GM23338 (cell line): ENCODE data around the gene SHOC1. TPM values are rescaled to one million over a fixed set of nuclear protein-coding genes. Genes with fewer than 3 reads are reported as not detected.

ENCODE experiments used
- ATAC-seq: fragments of 200-7000 bp; cut with Tn5 transposase; 3 replicates; pipeline ENCODE4 v1.9.1; 2020
- DNase-seq: peaks from one replicate; pipeline ENCODE4 v3.0.0-alpha.2; 2015; ENCODE audit warnings: low spot score
- H2AFZ ChIP-seq: fragments of 200-600 bp; sonication (generic); 2 replicates; pipeline ENCODE4 v1.8.0; 2016; ENCODE audit warnings: antibody characterized with exemption, mild to moderate bottlenecking, moderate library complexity
- H3F3A ChIP-seq: fragments of 200-600 bp; sonication (generic); replicated peaks from 2 replicates; pipeline ENCODE4 v1.8.0; 2017; ENCODE audit warnings: antibody characterized with exemption, mixed run types, low read depth
- H3K27ac ChIP-seq: fragments of 200-600 bp; sonication (generic); 2 replicates; pipeline ENCODE4 v1.6.1; 2016; ENCODE audit warnings: low read depth
- H3K27me3 ChIP-seq: fragments of 200-600 bp; sonication (generic); 2 replicates; pipeline ENCODE4 v1.8.0; 2016; ENCODE audit warnings: mild to moderate bottlenecking, mixed run types, moderate library complexity; ENCODE audit not compliant: insufficient read depth
- H3K36me3 ChIP-seq: fragments of 200-600 bp; sonication (generic); 2 replicates; pipeline ENCODE4 v1.8.0; 2016; ENCODE audit warnings: mild to moderate bottlenecking; ENCODE audit not compliant: insufficient read depth
- H3K4me1 ChIP-seq: fragments of 200-600 bp; sonication (generic); 2 replicates; pipeline ENCODE4 v1.8.0; 2016; ENCODE audit warnings: mild to moderate bottlenecking, moderate library complexity; ENCODE audit not compliant: insufficient read depth
- H3K4me2 ChIP-seq: fragments of 200-600 bp; sonication (generic); 2 replicates; pipeline ENCODE4 v1.7.1; 2017; ENCODE audit warnings: mixed run types
- H3K4me3 ChIP-seq: fragments of 200-600 bp; sonication (generic); 2 replicates; pipeline ENCODE4 v1.6.1; 2016; ENCODE audit warnings: mixed run types
- H3K79me2 ChIP-seq: fragments of 200-600 bp; sonication (generic); replicated peaks from 2 replicates; pipeline ENCODE4 v1.8.0; 2017; ENCODE audit warnings: mild to moderate bottlenecking; ENCODE audit not compliant: insufficient read depth
- H3K9me2 ChIP-seq: fragments of 200-600 bp; sonication (generic); 2 replicates; pipeline ENCODE4 v1.8.0; 2017; ENCODE audit not compliant: insufficient read depth
- H4K20me1 ChIP-seq: fragments of 200-600 bp; sonication (generic); replicated peaks from 2 replicates; pipeline ENCODE4 v1.8.0; 2017; ENCODE audit warnings: mild to moderate bottlenecking; ENCODE audit not compliant: insufficient read depth
- H3K27ac Mint-ChIP-seq: 2 replicates; pipeline ENCODE4 v1.8.0; 2020; ENCODE audit warnings: inconsistent platforms, mild to moderate bottlenecking, moderate library complexity, mixed read lengths
- H3K27me3 Mint-ChIP-seq: 3 replicates; pipeline ENCODE4 v1.8.0; 2022; ENCODE audit warnings: low read depth, mild to moderate bottlenecking, moderate library complexity, mixed read lengths, inconsistent platforms; ENCODE audit not compliant: insufficient read depth, poor library complexity
- H3K36me3 Mint-ChIP-seq: 3 replicates; pipeline ENCODE4 v1.8.0; 2021; ENCODE audit warnings: low read depth, mild to moderate bottlenecking, inconsistent platforms, moderate library complexity, mixed read lengths
- H3K4me1 Mint-ChIP-seq: 3 replicates; pipeline ENCODE4 v1.8.0; 2020; ENCODE audit warnings: mild to moderate bottlenecking, inconsistent platforms, mixed read lengths
- H3K4me3 Mint-ChIP-seq: 3 replicates; pipeline ENCODE4 v1.8.0; 2021; ENCODE audit warnings: moderate library complexity, mild to moderate bottlenecking, inconsistent platforms, mixed read lengths
- H3K9me3 Mint-ChIP-seq: 3 replicates; pipeline ENCODE4 v1.8.0; 2020; ENCODE audit warnings: moderate library complexity, mild to moderate bottlenecking, inconsistent platforms, mixed read lengths
- CREB1 ChIP-seq: fragments of 250-450 bp; sonication (Bioruptor Pico); IDR thresholded peaks from 2 replicates; pipeline ENCODE4 v1.5.0; 2020; ENCODE audit warnings: low read depth, mild to moderate bottlenecking, moderate library complexity
- EZH2 ChIP-seq: fragments of 200-600 bp; sonication (generic); IDR thresholded peaks from one replicate; pipeline ENCODE4 v1.8.0; 2017; ENCODE audit warnings: antibody characterized with exemption, mild to moderate bottlenecking, low read depth; ENCODE audit not compliant: unreplicated experiment
- EZH2phosphoT487 ChIP-seq: fragments of 200-600 bp; sonication (generic); IDR thresholded peaks from one replicate; pipeline ENCODE4 v1.8.1; 2018; ENCODE audit warnings: antibody characterized with exemption; ENCODE audit not compliant: unreplicated experiment
- JUNB ChIP-seq: IDR thresholded peaks from one replicate; pipeline ENCODE4 v1.6.1; 2016; ENCODE audit warnings: antibody characterized with exemption; ENCODE audit not compliant: unreplicated experiment
- NANOG ChIP-seq: IDR thresholded peaks from 2 replicates; pipeline ENCODE4 v1.6.1; 2016; ENCODE audit warnings: antibody characterized with exemption, borderline replicate concordance
- POLR2AphosphoS5 ChIP-seq: IDR thresholded peaks from 2 replicates; pipeline ENCODE4 v1.6.1; 2016; ENCODE audit warnings: antibody characterized with exemption, low read depth
- STAT1 ChIP-seq: IDR thresholded peaks from one replicate; pipeline ENCODE4 v1.6.1; 2016; ENCODE audit warnings: antibody characterized with exemption; ENCODE audit not compliant: unreplicated experiment
- ZNF114 ChIP-seq: fragments of 250-450 bp; sonication (Bioruptor Pico); IDR thresholded peaks from 2 replicates; pipeline ENCODE4 v1.5.0; 2020; ENCODE audit warnings: mild to moderate bottlenecking, moderate library complexity
- ZNF331 ChIP-seq: fragments of 250-450 bp; sonication (Bioruptor Pico); IDR thresholded peaks from 2 replicates; pipeline ENCODE4 v1.5.0; 2020; ENCODE audit warnings: low read depth, mild to moderate bottlenecking, moderate library complexity
- polyA plus RNA-seq: library from polyadenylated mRNA; unstranded; fragments of >200 nt; fragmentation: Nextera tagmentation; extraction: Ambion mirVana; gene quantifications from 2 replicates; pipeline ENCODE4 v1.2.1, GENCODE V29; 2016
- total RNA-seq: library from RNA; depleted of rRNA; stranded (reverse); fragments of >200 nt; shearing (Covaris generic); gene quantifications from 2 replicates; pipeline ENCODE4 v1.2.3, GENCODE V29; 2014
- TF ChIP-seq, protein P1 (sequence below): IDR thresholded peaks from 2 replicates; pipeline ENCODE4 v1.6.1; 2016; ENCODE audit warnings: antibody characterized with exemption
- TF ChIP-seq, protein P2 (sequence below), 2 experiments: fragments of 200-600 bp in 1 of 2; sonication (generic) in 1 of 2; conservative IDR thresholded peaks; 2 replicates each; pipeline versions ENCODE4 v1.5.1 to v1.6.1; 2016 to 2017; ENCODE audit warnings: antibody characterized with exemption in 2 of 2, low read depth in 2 of 2, mild to moderate bottlenecking in 2 of 2, moderate library complexity in 1 of 2
- TF ChIP-seq, protein P3 (sequence below): IDR thresholded peaks from one replicate; pipeline ENCODE4 v1.6.1; 2018; ENCODE audit warnings: antibody characterized with exemption; ENCODE audit not compliant: unreplicated experiment

Gene SHOC1
- total and polyA plus RNA-seq, 2 experiments from 2014 or later = 0.39 TPM; not detected in 1

DNA sequence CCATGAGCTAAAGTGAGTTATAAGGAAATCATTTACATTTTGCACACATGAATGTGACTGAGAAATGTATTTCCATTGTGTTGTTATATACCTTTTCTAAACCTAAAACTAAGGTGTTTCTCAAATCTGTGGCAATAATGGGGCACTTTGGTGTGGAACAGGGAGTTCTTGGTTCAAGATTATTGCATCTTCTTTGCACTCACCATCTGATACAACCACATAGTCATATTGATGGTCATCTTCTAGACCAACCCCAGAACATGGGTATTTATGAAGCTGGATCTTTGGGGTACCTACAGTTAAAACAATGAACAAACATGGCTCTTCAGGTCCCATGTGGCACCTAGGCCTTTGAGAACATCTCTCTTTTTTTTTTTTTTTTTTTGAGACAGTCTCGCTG, 24.6 kb upstream of the SHOC1 start (continued):
- TF ChIP-seq, protein P1, sequence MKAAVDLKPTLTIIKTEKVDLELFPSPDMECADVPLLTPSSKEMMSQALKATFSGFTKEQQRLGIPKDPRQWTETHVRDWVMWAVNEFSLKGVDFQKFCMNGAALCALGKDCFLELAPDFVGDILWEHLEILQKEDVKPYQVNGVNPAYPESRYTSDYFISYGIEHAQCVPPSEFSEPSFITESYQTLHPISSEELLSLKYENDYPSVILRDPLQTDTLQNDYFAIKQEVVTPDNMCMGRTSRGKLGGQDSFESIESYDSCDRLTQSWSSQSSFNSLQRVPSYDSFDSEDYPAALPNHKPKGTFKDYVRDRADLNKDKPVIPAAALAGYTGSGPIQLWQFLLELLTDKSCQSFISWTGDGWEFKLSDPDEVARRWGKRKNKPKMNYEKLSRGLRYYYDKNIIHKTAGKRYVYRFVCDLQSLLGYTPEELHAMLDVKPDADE = no peak
- no peak for TF ChIP-seq CREB1 (CRISPR knock-in tag)
- TF ChIP-seq POLR2AphosphoS5 = no peak
- no peak for TF ChIP-seq ZNF331 (CRISPR knock-in tag)
- no peak for TF ChIP-seq JUNB
- TF ChIP-seq, protein P2, sequence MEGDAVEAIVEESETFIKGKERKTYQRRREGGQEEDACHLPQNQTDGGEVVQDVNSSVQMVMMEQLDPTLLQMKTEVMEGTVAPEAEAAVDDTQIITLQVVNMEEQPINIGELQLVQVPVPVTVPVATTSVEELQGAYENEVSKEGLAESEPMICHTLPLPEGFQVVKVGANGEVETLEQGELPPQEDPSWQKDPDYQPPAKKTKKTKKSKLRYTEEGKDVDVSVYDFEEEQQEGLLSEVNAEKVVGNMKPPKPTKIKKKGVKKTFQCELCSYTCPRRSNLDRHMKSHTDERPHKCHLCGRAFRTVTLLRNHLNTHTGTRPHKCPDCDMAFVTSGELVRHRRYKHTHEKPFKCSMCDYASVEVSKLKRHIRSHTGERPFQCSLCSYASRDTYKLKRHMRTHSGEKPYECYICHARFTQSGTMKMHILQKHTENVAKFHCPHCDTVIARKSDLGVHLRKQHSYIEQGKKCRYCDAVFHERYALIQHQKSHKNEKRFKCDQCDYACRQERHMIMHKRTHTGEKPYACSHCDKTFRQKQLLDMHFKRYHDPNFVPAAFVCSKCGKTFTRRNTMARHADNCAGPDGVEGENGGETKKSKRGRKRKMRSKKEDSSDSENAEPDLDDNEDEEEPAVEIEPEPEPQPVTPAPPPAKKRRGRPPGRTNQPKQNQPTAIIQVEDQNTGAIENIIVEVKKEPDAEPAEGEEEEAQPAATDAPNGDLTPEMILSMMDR (conservative IDR thresholded peaks at IDR 0.05; ENCODE audit: low read depth in 2 of 2) = no peak
- no peak for TF ChIP-seq EZH2phosphoT487
- no peak for TF ChIP-seq EZH2
- TF ChIP-seq STAT1 = no peak

DNA sequence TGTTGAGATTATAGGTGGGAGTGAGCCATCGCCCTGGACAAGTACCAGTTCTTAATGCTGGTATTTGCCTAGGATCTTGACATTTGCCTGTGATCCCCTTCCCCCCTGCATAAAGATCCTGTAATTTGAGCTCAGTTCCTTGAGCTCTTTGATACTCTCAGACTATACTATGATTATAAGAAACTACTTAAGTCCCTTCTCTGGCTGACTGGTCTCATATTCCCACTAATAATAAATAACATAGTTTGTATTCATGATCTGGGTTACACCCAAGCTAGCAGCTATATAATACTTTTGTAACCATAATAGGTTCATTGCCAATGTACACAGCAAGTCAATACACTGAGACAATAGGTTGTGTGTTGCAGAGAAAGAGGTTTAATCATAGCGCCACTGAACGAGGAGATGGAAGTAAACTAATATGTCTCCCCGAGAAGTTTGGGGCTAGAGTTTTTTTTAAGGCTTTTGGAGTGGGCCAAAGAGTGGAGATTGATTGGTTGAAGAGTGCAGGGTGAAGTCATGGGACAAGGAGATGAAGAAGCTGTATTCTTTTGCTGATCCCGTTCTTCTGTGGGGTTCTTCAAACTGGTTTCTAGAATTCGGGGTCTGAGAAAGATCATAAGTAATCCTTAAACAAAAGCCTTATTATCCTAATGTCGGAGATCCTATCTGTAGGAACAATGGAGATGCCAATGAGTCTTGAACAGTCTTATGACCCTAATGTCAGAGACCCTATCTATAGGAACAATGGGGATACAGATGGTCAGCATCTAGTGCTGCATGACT, 20.7 kb upstream of the SHOC1 start:
- ATAC-seq (no peak), DNase-seq (no peak)
- Mint-ChIP-seq H3K27ac (no peak overlapping the region), H3K27me3 (no peaks in the 10 kb centered on the region), H3K4me3 (no peak overlapping the region), H3K36me3 (no peaks in the 10 kb centered on the region), H3K4me1 (peaks cover 3% of the 10 kb centered on the region; the same call in 1 of the 3 replicates), H3K9me3 (no peaks in the 10 kb centered on the region)
- H3K79me2 ChIP-seq = no peaks in the 10 kb centered on the region
- H3K27ac ChIP-seq = no peak overlapping the region
- no peaks in the 10 kb centered on the region for H3K27me3 ChIP-seq
- no peaks in the 10 kb centered on the region for H4K20me1 ChIP-seq
- no peaks in the 10 kb centered on the region for H3F3A ChIP-seq
- no peak overlapping the region for H3K4me3 ChIP-seq
- no peak overlapping the region for H3K4me2 ChIP-seq
- no peak overlapping the region for H2AFZ ChIP-seq
- H3K9me2 ChIP-seq = no peaks in the 10 kb centered on the region; the same call in 1 of the 2 replicates
- H3K4me1 ChIP-seq = no peaks in the 10 kb centered on the region
- H3K36me3 ChIP-seq = no peaks in the 10 kb centered on the region
- no peak for TF ChIP-seq STAT1
- TF ChIP-seq ZNF114 = no peak
- TF ChIP-seq, protein P3, sequence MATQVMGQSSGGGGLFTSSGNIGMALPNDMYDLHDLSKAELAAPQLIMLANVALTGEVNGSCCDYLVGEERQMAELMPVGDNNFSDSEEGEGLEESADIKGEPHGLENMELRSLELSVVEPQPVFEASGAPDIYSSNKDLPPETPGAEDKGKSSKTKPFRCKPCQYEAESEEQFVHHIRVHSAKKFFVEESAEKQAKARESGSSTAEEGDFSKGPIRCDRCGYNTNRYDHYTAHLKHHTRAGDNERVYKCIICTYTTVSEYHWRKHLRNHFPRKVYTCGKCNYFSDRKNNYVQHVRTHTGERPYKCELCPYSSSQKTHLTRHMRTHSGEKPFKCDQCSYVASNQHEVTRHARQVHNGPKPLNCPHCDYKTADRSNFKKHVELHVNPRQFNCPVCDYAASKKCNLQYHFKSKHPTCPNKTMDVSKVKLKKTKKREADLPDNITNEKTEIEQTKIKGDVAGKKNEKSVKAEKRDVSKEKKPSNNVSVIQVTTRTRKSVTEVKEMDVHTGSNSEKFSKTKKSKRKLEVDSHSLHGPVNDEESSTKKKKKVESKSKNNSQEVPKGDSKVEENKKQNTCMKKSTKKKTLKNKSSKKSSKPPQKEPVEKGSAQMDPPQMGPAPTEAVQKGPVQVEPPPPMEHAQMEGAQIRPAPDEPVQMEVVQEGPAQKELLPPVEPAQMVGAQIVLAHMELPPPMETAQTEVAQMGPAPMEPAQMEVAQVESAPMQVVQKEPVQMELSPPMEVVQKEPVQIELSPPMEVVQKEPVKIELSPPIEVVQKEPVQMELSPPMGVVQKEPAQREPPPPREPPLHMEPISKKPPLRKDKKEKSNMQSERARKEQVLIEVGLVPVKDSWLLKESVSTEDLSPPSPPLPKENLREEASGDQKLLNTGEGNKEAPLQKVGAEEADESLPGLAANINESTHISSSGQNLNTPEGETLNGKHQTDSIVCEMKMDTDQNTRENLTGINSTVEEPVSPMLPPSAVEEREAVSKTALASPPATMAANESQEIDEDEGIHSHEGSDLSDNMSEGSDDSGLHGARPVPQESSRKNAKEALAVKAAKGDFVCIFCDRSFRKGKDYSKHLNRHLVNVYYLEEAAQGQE = no peak
- no peak for TF ChIP-seq CREB1 (CRISPR knock-in tag)
- TF ChIP-seq, protein P1 = no peak
- no peak for TF ChIP-seq NANOG
- TF ChIP-seq POLR2AphosphoS5 = no peak
- TF ChIP-seq JUNB = no peak
- no peak for TF ChIP-seq EZH2phosphoT487
